ENCODE results near the gene IKZF3.
"Not testable (repeated sequence)": the region's sequence is repeated elsewhere in the genome, so short reads cannot be mapped to it uniquely, and the experiment has no call there.

IKZF3 gene

DNA sequence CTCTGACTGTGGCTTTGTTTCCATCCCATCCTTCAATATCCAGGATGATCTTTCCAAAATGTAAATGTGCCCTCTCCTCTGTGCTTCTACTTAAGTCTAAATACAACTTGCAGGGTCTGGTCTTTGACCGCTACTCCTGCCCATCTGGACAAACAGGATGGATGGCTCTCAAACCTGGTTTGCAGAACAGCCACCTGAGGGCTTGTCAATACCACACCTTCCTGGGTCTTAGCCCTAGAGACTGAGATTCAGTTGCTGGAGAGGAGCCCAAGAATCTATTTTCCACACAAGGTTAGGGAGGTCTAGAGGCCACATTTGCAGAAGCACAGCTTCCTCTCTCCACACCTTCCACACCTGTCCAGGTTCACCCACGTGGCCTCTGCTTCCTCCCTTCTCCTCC is 128.2 kb downstream of the IKZF3 start:
- H3K4me1 ChIP-seq (ENCODE audit: control insufficient read depth, insufficient read depth, low read length) = no peaks in the 10 kb centered on the region
- no peaks in the 10 kb centered on the region for H3K36me3 ChIP-seq (ENCODE audit: control insufficient read depth, insufficient read depth, low read length)
- H3K27ac ChIP-seq (ENCODE audit: low read depth, low read length) = no peak overlapping the region
- no peak overlapping the region for H3K4me3 ChIP-seq (ENCODE audit: low read length)
- H3K27me3 ChIP-seq (ENCODE audit: control insufficient read depth, insufficient read depth, low read length) = peaks cover 14% of the 10 kb centered on the region
- H3K9ac ChIP-seq (ENCODE audit: low read length) = no peak overlapping the region

DNA sequence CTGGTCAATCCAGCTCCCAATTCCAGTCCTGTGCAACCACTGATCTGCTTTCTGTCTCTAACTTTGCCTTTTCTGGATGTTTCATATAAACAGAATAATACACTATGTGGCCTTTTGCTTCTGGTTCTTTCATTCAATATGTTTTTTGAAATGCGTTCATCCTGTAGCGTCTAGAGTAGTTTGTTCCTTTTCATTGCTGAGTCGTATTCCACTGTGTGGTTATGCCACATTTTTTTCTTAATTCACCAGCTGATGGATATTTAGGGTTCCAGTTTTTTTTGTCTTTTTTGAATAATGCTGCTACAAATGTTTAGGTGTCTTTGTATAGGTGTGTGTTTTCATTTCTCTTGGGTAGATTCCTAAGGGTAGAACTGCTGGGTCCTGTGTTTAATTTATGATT is 131.5 kb downstream of the IKZF3 start:
- Histone ChIP-seq H3K9ac (ENCODE audit: low read length) (no peak overlapping the region), H3K27ac (ENCODE audit: low read depth, low read length) (no peak overlapping the region), H3K27me3 (ENCODE audit: control insufficient read depth, insufficient read depth, low read length) (peaks cover 3% of the 10 kb centered on the region), H3K4me1 (ENCODE audit: control insufficient read depth, insufficient read depth, low read length) (peaks cover 5% of the 10 kb centered on the region), H3K36me3 (ENCODE audit: control insufficient read depth, insufficient read depth, low read length) (peaks cover under 1% of the 10 kb centered on the region), H3K4me3 (ENCODE audit: low read length) (no peak overlapping the region)

DNA sequence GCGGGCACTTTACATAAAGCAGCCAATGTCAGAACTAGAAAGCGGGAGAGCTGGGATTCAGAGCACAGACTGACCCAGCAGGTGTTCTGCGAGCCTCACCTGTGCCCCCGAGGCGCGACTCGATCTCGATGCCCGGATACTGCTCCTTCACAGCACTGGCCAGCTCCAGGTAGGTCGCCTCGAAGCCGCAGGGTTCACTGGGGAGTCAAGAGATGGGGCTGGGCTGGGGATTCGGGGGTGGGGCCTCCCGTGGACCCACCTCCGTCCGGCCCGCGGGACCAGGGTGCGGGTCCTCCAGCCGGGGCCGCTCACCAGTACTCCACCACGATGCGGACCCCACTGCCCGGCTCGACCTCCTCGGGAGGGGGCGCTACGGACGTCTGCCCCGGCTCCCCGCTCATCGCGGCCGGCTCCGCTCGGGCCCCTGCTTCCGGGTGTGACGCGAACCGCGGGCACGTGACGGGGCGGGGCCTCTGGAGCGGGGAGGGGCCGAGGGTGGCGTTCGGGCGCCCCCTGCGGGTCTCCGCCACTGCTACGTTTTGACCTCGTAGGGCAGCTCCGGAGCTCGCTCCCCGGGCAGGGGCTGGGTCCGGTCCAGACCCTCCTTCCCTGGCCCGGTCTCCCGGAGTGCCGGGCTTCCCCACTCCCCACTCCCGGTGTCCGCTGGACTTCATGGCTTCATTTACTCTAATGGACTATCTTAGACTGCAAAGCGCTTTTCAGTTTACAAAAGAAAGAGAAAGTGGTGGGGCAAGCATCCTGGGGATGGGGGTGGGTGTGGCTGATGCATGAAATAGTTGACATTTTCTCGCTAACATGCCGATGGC is 133.8 kb downstream of the IKZF3 start, which contains the start of gene MIEN1:
TSS of gene MIEN1 (minus strand) at position 438 of the 827 bp plus-strand sequence. CDS start at position 401, 37 bp downstream.
- peaks cover 13% of the 10 kb centered on the region for H3K36me3 ChIP-seq (ENCODE audit: control insufficient read depth, insufficient read depth, low read length)
- H3K4me3 ChIP-seq (ENCODE audit: low read length) = peak within 1 kb of the TSS; percentile 83
- no peaks in the 10 kb centered on the region for H3K27me3 ChIP-seq (ENCODE audit: control insufficient read depth, insufficient read depth, low read length)
- H3K9ac ChIP-seq (ENCODE audit: low read length) = peak within 1 kb of the TSS; percentile 81
- H3K4me1 ChIP-seq (ENCODE audit: control insufficient read depth, insufficient read depth, low read length) = peaks cover 5% of the 10 kb centered on the region
- peak within 1 kb of the TSS; percentile 84 for H3K27ac ChIP-seq (ENCODE audit: low read depth, low read length)

DNA sequence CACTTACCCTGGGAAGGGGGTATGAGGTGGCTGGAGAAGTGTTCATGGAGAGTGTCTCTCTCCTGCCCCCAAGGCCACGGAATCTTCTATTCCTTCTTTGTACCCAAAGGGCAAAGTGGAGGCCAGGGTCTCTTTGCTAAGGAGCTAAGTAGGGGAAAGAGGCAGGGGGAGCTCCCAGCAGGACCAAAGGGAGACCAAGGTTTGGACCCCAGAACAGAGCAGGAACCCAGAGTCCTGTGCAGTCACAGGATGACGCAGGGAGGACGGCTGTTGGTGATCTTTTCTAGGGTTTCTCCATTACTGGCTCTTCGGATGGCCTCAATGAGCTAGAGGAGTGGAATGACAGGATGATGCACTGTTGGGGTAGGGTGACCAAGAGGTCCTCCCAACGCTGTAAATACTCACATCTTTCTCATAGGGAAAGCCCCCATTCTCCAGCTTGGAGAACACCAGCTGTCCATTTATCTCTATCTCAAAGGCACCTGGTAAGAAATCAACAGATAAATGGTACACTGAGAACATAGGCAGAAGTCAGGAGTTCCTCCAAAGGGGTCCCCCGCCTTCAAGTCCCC is 134.7 kb downstream of the IKZF3 start:
- H3K36me3 ChIP-seq (ENCODE audit: control insufficient read depth, insufficient read depth, low read length) = peaks cover 22% of the 10 kb centered on the region
- H3K27me3 ChIP-seq (ENCODE audit: control insufficient read depth, insufficient read depth, low read length) = no peaks in the 10 kb centered on the region
- H3K27ac ChIP-seq (ENCODE audit: low read depth, low read length) = no peak overlapping the region
- H3K4me3 ChIP-seq (ENCODE audit: low read length) = peak overlapping the region; percentile 83
- peak overlapping the region; percentile 81 for H3K9ac ChIP-seq (ENCODE audit: low read length)
- peaks cover 5% of the 10 kb centered on the region for H3K4me1 ChIP-seq (ENCODE audit: control insufficient read depth, insufficient read depth, low read length)

DNA sequence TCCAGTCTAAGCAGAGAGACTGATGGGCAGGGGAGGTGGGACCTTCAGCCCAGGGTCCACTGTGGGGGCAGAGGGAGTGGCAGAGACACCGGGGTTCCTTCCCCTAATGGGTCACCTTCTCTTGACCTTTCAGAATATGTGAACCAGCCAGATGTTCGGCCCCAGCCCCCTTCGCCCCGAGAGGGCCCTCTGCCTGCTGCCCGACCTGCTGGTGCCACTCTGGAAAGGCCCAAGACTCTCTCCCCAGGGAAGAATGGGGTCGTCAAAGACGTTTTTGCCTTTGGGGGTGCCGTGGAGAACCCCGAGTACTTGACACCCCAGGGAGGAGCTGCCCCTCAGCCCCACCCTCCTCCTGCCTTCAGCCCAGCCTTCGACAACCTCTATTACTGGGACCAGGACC is 136.6 kb downstream of the IKZF3 start:
- no peak overlapping the region for H3K27ac ChIP-seq (ENCODE audit: low read depth, low read length)
- no peak overlapping the region for H3K9ac ChIP-seq (ENCODE audit: low read length)
- no peaks in the 10 kb centered on the region for H3K27me3 ChIP-seq (ENCODE audit: control insufficient read depth, insufficient read depth, low read length)
- peaks cover 25% of the 10 kb centered on the region for H3K36me3 ChIP-seq (ENCODE audit: control insufficient read depth, insufficient read depth, low read length)
- H3K4me1 ChIP-seq (ENCODE audit: control insufficient read depth, insufficient read depth, low read length) = peaks cover 5% of the 10 kb centered on the region
- no peak overlapping the region for H3K4me3 ChIP-seq (ENCODE audit: low read length)

DNA sequence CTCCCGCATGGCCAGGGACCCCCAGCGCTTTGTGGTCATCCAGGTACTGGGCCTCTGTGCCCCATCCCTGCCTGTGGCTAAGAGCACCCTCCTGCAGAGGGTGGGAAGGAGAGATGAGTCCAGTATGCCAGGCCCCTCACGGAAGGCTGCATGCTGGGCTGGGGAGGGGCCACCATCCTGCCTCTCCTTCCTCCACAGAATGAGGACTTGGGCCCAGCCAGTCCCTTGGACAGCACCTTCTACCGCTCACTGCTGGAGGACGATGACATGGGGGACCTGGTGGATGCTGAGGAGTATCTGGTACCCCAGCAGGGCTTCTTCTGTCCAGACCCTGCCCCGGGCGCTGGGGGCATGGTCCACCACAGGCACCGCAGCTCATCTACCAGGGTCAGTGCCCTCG is 137.5 kb downstream of the IKZF3 start:
- Histone ChIP-seq H3K27ac (ENCODE audit: low read depth, low read length) (no peak overlapping the region), H3K36me3 (ENCODE audit: control insufficient read depth, insufficient read depth, low read length) (peaks cover 27% of the 10 kb centered on the region), H3K9ac (ENCODE audit: low read length) (no peak overlapping the region), H3K4me1 (ENCODE audit: control insufficient read depth, insufficient read depth, low read length) (peaks cover 5% of the 10 kb centered on the region), H3K4me3 (ENCODE audit: low read length) (no peak overlapping the region), H3K27me3 (ENCODE audit: control insufficient read depth, insufficient read depth, low read length) (no peaks in the 10 kb centered on the region)

DNA sequence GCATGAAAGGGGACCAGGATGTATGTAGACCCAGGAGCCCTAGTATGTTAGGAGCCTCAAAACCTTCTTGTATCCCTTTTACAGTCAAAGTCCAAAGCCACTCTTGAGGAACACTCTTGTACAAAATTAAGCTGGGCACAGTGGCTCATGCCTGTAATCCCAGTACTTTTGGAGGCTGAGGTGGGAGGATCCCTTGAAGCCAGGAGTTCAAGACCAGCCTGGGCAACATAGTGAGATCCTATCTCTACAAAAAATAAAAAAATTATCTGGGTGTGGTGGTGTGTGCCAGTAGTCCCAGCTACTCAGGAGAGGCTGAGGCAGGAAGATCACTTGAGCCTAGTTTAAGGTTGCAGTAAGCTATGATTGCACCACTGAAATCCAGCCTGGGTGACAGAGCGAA is 138.2 kb downstream of the IKZF3 start:
- H3K4me1 ChIP-seq (ENCODE audit: control insufficient read depth, insufficient read depth, low read length); H3K27ac ChIP-seq (ENCODE audit: low read depth, low read length); H3K9ac ChIP-seq (ENCODE audit: low read length); H3K4me3 ChIP-seq (ENCODE audit: low read length); H3K27me3 ChIP-seq (ENCODE audit: control insufficient read depth, insufficient read depth, low read length): not testable (repeated sequence)
- peaks cover 28% of the 10 kb centered on the region for H3K36me3 ChIP-seq (ENCODE audit: control insufficient read depth, insufficient read depth, low read length)

DNA sequence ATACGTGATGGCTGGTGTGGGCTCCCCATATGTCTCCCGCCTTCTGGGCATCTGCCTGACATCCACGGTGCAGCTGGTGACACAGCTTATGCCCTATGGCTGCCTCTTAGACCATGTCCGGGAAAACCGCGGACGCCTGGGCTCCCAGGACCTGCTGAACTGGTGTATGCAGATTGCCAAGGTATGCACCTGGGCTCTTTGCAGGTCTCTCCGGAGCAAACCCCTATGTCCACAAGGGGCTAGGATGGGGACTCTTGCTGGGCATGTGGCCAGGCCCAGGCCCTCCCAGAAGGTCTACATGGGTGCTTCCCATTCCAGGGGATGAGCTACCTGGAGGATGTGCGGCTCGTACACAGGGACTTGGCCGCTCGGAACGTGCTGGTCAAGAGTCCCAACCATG is 139.4 kb downstream of the IKZF3 start:
- peaks cover 2% of the 10 kb centered on the region for H3K4me1 ChIP-seq (ENCODE audit: control insufficient read depth, insufficient read depth, low read length)
- no peak overlapping the region for H3K4me3 ChIP-seq (ENCODE audit: low read length)
- H3K36me3 ChIP-seq (ENCODE audit: control insufficient read depth, insufficient read depth, low read length) = peaks cover 30% of the 10 kb centered on the region

DNA sequence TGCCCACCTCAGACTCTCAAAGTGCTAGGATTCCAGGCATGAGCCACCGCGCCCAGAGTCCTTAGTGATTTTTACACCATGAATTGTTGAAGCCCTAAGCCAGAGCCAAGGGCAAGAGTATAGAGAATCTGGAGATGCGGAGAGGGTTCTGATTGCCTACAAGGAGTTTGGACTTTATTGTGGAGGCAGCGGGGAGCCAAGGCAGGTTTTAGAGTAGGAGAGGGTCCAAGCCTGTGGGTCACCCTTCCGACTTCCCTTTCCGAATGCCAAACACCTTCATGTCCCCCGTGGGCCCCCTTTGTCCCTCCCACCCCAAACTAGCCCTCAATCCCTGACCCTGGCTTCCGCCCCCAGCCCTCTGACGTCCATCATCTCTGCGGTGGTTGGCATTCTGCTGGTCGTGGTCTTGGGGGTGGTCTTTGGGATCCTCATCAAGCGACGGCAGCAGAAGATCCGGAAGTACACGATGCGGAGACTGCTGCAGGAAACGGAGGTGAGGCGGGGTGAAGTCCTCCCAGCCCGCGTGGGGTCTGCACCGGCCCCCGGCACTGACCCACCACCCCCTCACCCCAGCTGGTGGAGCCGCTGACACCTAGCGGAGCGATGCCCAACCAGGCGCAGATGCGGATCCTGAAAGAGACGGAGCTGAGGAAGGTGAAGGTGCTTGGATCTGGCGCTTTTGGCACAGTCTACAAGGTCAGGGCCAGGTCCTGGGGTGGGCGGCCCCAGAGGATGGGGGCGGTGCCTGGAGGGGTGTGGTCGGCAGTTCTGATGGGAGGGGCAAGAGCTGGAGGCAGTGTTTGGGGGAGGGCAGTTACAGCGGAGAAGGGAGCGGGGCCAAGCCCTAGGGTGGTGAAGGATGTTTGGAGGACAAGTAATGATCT is 140.9 kb downstream of the IKZF3 start:
- Histone ChIP-seq H3K36me3 (ENCODE audit: control insufficient read depth, insufficient read depth, low read length) (peaks cover 33% of the 10 kb centered on the region), H3K27ac (ENCODE audit: low read depth, low read length) (no peak overlapping the region), H3K27me3 (ENCODE audit: control insufficient read depth, insufficient read depth, low read length) (no peaks in the 10 kb centered on the region), H3K4me3 (ENCODE audit: low read length) (no peak overlapping the region), H3K9ac (ENCODE audit: low read length) (no peak overlapping the region), H3K4me1 (ENCODE audit: control insufficient read depth, insufficient read depth, low read length) (no peaks in the 10 kb centered on the region)

More for the DNA sequence above, 139.4 kb downstream of the IKZF3 start:
- H3K9ac ChIP-seq (ENCODE audit: low read length) = no peak overlapping the region
- H3K27me3 ChIP-seq (ENCODE audit: control insufficient read depth, insufficient read depth, low read length) = no peaks in the 10 kb centered on the region
- H3K27ac ChIP-seq (ENCODE audit: low read depth, low read length) = no peak overlapping the region

DNA sequence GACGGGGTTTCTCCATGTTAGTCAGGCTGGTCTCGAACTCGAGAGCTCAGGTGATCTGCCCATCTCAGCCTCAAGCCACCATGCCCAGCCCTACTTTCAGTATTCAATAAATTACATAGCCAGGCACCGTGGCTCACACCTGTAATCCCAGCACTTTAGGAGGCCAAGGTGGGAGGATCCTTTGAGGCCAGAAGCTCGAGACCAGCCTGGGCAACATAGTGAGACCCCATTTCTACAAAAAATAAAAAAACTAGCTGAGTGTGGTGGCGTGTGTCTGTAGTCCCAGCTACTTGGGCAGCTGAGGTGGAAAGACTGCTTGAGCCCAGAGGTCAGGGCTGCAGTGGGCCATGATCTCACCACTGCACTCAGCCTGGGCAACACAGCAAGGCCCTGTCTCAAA is 142.0 kb downstream of the IKZF3 start:
- H3K27me3 ChIP-seq (ENCODE audit: control insufficient read depth, insufficient read depth, low read length) = no peaks in the 10 kb centered on the region
- H3K4me3 ChIP-seq (ENCODE audit: low read length) = no peak overlapping the region
- H3K36me3 ChIP-seq (ENCODE audit: control insufficient read depth, insufficient read depth, low read length) = peaks cover 29% of the 10 kb centered on the region
- no peaks in the 10 kb centered on the region for H3K4me1 ChIP-seq (ENCODE audit: control insufficient read depth, insufficient read depth, low read length)
- no peak overlapping the region for H3K9ac ChIP-seq (ENCODE audit: low read length)
- H3K27ac ChIP-seq (ENCODE audit: low read depth, low read length) = no peak overlapping the region

DNA sequence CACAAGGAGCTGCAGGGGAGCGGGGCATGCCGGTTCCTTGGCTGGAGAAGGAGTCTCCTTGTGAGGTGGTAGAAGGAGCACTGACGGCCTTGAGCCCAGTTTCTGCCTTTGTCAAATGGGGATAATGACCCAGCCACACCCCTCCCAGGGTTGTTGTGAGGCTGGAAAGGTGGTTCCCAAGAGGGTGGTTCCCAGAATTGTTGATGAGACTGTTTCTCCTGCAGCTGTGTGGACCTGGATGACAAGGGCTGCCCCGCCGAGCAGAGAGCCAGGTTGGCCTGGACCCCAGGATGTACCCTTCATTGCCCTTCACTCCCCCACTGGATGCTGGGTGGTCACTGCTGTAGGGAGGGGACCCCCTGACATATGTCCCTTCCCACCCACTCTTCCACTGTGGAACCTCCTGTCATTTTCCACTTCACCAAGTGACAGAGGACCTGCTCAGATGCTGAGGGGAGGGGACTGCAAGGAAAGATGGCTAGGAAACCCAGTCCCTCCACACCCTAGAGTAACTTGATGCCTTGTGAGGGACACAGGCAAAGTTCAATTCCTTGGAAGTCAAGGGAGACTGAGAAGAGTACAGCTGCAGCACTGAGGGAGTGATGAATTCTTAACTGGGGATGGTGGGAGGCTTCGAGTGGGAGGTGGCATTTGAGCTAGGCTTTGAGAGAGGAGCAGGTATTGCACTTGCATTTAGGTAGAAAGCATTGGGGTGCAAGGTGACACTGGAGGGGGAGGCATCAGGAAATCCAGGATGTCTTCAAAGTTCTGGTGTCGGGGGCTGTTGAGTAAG is 144.4 kb downstream of the IKZF3 start:
- Histone ChIP-seq H3K4me1 (ENCODE audit: control insufficient read depth, insufficient read depth, low read length) (no peaks in the 10 kb centered on the region), H3K4me3 (ENCODE audit: low read length) (no peak overlapping the region), H3K27me3 (ENCODE audit: control insufficient read depth, insufficient read depth, low read length) (no peaks in the 10 kb centered on the region), H3K9ac (ENCODE audit: low read length) (no peak overlapping the region), H3K36me3 (ENCODE audit: control insufficient read depth, insufficient read depth, low read length) (peaks cover 30% of the 10 kb centered on the region), H3K27ac (ENCODE audit: low read depth, low read length) (no peak overlapping the region)

DNA sequence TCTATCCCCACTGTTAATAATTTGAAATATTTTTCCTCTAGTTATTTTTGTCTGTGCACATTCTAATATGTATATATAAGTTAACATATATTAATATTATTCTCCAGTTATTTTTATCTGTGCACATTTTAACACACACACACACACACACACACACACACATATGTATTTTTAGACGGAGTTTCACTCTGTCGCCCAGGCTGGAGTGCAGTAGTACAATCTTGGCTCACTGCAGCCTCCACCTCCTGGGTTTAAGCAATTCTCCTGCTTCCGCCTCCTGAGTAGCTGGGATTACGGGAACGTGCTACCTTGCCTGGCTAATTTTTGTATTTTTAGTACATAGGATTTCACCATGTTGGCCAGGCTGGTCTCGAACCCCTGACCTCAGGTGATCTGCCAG is 146.5 kb downstream of the IKZF3 start:
- Histone ChIP-seq H3K4me3 (ENCODE audit: low read length) (no peak overlapping the region), H3K9ac (ENCODE audit: low read length) (no peak overlapping the region), H3K27me3 (ENCODE audit: control insufficient read depth, insufficient read depth, low read length) (no peaks in the 10 kb centered on the region), H3K36me3 (ENCODE audit: control insufficient read depth, insufficient read depth, low read length) (peaks cover 23% of the 10 kb centered on the region), H3K27ac (ENCODE audit: low read depth, low read length) (no peak overlapping the region), H3K4me1 (ENCODE audit: control insufficient read depth, insufficient read depth, low read length) (no peaks in the 10 kb centered on the region)
